Endothelial cell of hepatic sinusoid (primary cell): ENCODE results near the gene MBD3.

Experiments
- in situ Hi-C: cut with HindIII; loops from 2 replicates; pipeline ENCODE4 v1.10.0; 2017; ENCODE audit warnings: low sequenced_read_pairs

MBD3 gene

DNA sequence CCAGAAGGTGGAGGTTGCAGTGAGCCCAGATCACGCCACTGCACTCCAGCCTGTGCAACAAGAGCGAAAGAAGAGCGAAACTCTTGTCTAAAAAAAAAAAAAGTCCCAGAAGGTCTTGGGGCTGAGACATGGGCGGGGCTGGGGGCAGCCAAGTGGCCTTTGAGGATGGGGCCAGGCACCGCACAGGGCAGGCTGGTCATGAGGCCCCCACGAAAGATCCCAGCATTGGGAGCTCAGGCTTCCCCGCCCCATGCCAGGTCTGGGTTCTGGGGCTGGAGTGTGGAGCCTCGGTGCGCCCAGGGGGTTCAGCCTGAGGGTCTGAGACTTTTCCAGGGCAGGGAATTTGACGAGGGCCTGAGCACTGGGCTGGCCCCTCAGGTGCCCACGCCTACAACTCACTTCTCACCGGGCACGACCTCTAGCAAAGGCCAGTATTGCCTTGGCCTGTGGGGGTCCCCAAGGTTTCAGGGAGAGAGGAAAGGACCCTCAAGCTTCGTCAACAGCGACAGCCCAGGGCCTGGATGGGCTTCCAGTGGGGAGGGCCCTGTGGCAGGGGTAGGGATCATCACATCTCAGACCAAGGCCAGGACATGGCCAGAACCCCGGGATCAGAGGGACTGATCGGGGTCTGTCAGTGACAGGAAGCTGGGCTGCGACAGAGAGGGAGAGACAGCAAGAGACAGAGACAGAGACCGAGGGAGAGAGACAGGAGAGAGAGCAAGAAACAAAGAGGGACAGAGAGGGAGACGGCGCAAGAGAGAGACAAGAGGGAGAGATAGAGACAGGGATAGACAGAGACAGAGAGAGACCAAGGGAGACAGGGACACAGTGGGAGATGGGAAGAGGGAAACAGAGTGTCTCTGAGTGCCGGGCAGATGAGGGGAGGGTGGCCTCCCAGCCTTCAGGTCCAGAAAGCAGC is 17.1 kb downstream of the MBD3 start:
- in situ Hi-C loops = no loop called here

DNA sequence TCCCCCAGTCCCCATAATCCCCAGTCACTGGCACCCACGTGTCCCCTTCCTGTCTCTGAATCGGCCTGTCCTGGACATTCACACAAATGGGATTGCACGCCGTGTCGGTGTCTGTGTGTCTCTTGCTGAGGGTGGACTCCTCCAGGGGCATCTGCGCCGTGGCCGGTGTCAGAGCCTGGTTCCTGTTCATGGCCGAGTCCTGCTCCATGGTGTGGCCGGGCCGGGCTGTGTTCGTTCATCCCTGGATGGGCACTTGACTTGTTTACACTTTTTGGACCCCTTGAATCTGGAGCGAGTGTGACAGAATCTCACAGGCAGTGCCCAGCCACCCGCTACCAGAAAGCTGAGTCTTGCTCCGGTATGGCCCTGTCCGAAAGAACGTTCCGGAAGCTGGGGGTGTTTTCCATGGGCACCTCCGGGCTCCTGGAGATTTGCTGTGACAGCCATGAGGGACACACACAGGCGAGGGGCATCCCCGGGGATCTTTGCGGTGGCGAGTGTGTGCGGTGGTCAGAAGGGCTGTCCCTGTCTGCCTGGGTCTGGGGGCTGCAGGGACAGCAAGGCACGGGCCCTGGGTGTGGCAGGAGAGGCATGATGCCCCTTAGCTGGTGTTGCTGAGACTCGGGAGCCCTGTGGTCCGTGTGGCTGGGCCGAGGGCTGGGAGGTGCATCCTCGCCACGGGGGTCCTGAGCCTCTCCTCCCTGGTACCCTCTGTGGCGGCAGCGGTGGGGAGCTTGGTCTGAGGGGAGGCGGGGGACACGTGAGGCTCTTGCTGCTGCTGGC is 18.1 kb downstream of the MBD3 start:
- in situ Hi-C loops = no loop called here

DNA sequence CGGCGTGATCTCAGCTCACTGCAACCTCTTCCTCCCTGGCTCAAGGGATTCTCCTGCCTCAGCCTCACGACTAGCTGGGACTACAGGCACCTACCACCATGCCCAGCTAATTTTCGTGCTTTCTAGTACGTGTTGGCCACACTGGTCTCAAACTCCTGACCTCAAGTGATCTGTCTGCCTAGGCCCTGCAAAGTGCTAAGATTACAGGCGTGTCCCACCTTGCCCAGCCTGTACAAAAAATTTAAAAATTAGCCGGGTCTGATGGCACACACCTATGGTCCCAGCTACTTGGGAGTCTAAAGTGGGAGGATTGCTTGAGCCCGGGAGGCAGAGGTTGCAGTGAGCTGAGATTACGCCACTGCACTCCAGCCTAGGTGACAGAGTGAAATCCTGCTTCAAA is 19.9 kb downstream of the MBD3 start:
- in situ Hi-C loops = no loop called here

DNA sequence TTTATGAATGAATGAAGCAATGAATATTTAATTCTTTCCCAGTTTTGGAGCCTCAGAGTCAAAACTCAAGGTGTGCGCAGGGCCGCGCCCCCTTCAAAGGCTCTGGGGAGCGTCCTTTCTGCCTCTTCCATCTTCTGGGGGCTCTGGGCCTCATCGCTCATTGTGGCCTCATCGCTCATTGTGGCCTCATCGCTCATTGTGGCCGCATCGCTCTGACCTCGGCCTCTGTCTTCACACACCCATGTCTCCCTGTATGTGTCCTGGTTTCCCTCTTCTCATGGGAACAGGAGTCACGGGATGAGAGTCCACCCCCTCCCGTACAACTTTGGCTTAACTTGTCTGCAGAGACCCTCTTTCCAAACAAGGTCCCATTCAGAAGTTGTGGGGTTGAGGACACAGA is 21.3 kb downstream of the MBD3 start:
- in situ Hi-C loops = no loop called here

DNA sequence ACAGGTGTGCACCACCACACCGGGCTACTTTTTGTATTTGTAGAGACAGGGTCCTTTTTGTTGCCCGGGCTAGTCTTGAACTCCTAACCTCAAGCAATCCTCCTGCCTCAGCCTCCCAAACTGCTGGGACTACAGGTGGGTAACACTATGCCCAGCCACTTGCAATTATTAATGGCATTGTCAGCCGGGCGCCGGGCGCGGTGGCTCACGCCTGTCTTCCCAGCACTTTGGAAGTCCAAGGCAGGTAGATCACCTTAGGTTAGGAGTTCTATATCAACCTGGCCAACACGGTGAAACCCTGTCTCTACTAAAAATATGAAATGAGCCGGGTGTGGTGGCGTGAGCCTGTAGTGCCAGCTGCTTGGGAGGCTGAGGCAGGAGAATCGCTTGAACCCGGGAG is 21.8 kb downstream of the MBD3 start:
- in situ Hi-C loops = no loop called here

DNA sequence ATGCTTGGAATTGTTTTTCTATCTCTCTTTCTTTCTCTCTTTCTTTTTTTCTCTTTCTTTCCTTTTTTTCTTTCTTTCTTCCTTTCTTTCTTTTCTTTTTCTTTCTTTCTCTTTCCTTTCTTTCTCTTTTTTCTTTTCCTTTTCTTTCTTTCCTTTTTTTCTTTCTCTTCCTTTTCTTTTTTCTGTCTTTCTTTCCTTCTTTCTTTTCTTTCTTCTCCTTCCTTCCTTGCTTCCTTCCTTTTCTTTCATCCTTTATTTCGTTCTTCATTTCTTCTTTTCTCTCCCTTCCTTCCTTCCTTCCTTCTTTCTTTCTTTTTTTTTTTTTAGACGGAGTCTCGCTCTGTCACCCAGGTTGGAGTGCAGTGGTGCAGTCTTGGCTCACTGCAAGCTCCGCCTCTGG is 22.7 kb downstream of the MBD3 start:
- in situ Hi-C loops = no loop called here

DNA sequence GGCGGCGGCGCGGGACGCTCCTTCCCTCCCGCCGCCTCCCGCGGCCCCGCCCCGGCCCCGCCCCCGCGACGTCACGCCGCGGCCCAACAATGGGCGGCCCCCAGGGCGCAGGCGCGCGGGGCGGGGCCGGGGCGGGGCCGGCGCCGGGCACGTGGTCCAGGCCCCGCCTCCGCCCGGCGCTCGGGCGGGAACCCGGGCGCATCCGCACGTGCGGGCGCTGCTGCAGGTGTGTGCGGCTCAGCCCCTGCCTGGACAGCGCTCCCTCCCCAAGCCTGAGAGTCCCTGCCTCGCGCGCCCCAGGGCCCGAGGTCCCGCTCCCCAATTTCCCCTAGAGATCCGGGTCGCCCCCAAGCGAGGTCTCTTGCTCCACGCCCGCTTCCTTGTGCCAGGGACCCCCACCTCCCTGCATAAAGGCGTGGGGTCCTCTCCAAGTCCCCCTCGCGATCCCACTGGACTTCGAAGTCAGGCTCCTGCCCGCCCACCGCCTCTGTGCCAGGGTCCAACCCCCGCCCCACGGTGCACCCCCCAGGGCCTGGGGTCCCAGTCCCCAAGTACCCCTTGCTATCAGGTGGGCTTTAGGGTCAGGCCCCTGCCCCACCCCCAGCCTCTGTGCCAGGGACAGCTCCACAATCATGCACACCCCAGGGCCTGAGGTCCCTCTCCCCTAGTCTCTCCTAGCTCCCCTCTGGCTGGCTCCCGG is 24.2 kb downstream of the MBD3 start, which contains the start of gene MEX3D:
Gene MEX3D (minus strand): TSS at position 6 of the 700 bp plus-strand sequence. CDS start 267 bp downstream, outside the sequence.
- in situ Hi-C loops = no loop called here

DNA sequence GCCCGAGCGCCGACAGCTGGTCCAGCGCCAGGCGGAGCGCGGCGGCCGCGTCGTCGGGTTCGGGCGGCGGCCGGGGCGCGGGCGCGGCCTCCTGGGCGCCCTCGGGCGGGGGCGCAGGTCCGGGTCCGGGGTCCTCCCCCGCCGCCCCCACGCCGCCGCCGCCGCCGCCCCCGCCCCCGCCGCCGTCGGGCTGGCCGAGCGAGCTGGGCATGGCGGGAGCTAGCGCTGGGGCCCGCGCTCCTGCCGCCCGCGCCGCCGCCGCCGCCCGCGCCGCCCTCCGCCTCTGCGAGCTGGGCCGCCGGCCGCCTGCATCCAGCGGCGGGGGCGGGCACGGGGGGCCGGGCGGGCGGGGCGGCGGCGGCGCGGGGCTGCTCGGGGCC is 24.8 kb downstream of the MBD3 start:
- in situ Hi-C loops = no loop called here

DNA sequence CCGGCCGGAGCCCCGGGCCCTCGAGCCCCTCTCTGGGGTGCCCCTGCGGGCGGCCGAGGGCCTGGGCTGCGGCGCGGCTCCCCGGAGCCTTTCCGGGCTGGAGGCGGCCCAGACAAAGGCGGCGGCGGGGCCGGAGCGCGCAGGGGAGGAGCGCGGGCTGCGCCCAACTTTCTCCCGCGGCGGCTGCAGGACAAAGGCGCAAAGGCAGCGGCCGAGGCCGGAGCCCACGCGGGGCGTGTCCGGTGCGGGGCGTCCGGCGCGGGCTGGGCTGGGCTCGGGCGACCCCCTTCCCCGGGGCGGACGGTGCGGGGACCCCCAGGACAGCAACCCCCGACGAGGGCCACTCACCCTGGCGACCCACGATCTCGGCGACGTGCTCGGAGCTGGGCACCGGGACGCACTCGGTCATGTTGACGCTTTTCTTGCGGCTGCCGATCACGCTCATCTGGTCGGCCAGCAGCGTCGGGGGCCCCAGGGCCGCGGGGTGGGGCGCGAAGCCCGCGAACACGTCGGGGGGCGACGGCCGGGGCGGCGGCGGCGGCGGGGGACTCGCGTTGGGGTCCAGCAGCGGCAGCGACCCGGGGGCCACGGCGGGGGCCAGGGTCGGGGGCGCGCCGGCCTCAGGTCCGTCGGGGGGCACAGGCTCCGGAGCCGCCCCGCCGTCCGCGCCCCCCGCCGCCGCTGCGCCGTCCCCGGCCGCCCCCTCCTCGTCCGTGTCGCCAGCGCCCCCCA is 25.4 kb downstream of the MBD3 start:
- in situ Hi-C loops = no loop called here

DNA sequence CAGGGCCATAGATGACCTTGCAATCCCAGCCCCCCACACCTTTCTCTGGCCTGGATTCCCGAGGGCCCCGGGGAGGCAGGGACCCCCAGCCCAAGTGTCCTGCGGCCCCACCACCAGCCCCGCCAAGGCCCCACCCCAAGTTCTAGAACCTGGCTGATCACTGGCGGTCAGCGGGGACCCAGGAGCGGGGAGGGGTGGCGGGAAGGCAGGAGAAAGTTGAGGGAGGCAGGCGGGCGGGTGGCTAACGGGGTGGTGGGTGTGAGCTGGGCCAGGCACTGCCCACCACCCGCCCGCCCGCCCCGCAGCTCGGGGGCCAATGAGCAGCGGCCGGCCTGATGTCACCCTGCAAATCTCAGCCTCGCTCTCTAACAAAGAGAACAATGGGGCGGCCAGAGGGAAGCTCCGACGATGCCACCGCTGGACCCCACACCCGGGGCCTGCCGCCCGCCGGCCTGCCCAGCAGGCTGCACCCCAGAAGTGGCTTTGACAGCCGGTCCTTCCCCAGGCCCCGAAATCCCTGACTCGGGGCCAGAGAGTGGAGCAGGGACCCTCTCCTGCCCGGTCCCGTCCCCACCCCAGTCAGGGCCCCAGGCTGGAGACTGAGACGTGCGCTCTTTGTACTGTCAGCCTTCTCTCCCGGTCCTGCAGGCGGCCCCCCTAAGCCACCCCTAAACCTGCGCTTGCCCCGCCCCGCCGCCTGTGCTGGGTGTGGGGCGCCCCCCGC is 26.1 kb downstream of the MBD3 start:
- in situ Hi-C loops = no loop called here

DNA sequence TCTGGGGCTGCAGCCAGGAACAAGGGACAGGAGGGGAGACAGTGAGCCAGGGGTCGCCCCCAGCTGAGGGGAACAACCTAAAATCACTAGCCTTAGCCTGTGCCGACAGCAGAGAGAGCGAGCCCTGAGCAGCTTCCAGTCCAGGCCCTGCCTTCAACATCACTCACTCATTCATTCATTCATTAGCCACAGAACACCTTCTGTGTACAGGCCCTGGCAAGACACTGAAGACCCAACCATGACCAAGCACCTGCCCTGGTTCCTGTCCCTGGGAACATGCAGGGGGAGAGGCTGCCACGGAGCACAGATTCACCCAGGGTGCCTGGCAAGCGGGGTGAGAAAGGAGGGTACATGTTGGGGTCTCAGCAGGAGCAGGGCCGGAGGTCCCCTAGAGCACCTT is 29.4 kb downstream of the MBD3 start:
- in situ Hi-C loops = no loop called here

DNA sequence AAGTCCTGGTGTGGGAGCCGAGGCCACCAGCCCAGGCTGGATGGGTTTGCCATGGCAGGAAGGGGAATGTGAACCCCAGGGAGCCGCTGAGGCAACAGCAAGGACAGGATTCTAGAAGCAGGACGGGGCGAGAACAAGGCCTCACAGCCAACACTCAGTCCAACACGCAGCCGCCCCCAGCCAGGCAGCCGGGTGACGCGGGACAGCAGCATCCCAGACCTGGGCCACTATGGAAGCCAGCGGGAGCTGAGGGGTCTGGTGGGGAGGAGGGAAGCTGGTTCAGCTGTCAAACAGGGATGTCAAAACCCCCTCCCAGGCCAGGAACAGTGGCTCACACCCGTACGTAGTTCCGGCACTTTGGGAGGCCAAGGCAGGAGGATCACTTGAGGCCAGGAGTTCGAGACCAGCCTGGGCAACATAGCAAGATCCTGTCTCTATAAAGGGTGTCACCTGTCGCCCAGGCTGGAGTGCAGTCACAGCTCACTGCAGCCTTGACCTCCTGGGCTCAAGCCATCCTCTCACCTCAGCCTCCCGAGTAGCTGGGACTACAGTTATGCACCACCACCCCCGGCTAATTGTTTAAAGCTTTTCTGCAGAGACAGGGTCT is 31.3 kb downstream of the MBD3 start:
- in situ Hi-C loops = no loop called here

DNA sequence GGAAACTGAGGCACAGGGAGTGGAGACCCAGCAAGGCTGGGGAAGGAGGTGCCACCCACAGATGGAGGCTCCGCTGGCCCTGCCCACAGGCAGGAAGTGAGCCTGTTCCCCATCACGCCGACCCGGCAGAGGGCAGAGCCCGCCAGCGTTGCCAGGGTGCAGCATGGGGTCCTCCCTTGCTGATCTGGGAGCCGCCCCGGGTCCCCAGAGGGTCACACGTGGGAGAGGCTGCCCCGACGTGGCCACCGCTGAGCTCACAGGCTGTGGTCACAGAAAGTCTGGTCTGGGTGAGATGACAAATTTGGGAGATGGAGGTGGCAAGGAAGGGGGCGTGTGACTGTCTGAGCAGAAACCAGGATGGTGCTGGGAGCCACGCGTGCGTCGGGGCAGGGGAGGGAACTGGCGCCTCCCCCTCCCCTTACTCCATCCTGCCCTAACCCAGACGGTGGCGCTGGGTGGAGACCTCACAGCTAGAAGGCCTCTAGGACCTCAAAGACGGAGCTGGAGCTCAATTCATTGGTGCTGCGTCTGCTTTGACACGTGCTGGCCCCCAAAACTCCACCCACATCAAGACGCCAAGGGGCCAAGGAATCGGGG is 32.3 kb downstream of the MBD3 start:
- in situ Hi-C loops = no loop called here

DNA sequence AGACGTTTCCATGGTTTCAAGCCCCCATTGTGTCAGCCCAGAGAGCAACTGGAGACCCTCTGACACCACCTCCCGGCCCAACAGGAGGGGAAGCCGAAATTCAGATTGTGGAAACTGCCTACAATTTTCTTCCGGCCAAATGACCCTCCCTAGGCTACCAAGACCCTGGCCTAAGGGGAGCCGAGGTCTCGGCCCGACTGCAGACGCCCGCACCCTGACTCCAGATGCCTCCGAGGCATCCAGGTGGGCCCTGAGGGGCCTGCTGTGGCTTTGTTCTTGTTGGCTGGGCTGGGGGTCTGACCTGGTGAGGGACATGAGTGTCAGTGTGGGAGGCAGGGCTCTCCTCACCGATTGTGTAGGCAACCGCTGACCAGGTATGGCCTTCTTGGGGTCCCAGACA is 34.1 kb downstream of the MBD3 start:
- in situ Hi-C loops = no loop called here

DNA sequence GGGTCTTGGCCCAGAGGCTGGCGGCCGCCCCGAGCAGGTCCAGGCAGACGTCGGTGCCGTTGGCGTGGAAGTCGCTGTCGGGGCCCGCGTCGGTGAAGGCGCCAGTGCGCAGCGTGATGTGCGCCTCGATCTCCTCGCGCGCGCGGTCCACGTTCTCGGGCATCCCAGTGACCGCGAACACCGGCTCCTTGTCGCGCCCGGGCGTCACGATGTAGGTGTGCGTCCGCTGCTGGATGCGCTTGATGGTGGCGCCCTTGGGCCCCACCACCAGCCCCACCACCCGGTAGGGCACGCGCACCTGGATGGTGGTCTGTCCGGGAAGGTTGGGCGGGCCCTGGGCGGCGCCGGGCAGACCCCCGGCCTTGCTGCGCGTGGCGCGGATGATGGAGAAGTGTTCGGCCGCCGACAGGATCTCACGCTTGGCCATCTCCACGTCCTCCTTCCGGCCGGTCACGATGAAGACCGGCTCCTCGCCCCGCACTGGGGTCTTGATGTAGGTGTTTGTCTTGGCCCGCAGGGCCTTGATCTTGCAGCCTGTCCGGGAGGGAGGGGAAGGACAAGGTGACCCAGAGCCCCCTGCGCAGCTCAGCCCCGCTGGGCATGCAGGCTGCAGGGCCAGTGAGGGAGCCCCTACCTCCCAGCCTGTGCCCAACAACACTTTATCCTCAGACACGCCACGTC is 36.1 kb downstream of the MBD3 start:
- in situ Hi-C loops = no loop called here

DNA sequence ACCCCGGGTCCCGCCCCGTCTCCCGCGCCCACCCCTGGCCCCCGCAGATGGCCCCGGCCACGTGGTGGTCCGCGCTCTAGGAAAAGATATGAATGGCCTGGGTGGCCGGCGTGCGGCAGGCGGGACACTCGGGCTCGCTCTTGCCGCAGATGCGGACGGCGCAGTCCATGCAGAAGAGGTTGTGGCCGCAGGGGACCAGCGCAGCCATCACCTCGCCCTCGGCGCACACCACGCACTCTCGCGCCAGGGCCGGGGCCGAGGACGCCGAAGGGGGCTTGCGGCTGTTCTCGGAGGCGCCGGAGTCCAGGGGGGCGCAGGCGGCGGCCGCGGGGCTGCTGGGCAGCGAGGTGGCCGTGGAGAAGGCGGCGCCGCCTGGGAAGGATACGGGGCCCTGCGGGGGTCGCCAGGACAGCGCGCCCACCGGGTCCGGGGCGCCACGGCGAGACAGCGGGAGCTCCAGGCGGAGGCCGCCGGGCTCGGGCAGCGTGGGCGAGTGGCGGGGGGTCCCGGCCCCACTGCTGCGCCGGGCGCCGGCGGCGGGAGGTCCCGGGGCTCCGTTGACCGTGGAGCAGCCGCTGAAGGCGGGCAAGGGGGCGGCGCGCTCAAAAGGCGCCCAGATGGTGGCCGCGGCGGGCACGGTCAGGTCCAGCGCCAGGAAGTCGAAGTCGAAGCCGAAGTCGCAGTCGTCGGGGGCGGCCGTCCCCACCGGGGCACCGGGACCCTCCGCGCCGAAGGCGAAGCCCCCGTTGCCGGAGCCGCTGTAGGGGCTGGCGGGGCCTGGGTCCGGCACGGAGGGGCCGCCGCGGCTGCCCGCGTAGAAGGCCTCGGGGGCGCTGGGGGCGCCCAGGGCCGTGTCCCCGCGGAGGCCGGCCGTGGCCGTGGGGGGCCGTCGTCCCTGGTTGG is 36.9 kb downstream of the MBD3 start:
- in situ Hi-C loops = no loop called here

DNA sequence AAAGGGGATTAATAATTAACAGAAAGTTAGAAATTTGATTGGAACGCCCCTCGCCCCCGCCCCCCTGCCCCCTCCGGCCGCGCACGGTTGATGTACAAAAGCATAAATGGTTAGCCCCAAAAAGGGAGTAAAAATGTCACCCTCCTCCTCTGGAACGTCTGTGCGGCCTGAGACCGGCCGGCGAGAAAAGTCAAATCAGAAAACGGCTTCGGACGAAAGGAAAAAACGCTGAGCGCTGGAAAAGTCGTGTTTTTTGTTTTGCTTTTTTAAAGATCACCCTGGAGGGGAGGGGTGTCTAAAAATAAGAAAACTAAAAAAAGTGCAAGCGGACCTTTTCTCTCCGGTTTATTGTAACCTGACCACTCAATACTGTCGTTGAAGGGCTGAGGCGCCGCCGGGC is 37.7 kb downstream of the MBD3 start:
- in situ Hi-C loops = no loop called here

DNA sequence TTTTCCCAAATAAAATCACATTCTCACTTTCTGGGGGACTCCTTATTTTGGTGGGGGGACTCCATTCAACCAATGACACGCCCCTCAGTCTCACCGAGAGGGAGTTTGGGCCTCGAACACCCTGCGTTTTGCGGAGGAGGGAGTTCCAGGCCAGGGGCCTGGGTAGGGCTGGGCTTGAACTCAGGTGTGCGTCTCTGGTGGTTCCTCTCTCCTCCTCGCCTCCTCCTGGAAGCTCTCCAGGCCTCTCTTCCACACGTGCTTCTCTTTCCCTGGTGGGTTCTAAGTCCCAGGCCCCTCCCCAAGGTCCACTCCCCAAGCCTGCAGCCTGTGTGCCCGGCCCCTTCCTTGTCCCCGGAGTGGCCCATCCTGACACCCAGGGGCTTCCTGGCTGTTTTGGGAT is 39.2 kb downstream of the MBD3 start:
- in situ Hi-C loops = no loop called here
